22Rv1 (cell line): ENCODE results near the gene MRPS31.

Source experiments
- H3K27ac ChIP-seq: fragments of 450-650 bp; 2 replicates; pipeline ENCODE4 v1.5.1; 2017
- ZFX ChIP-seq: fragments of 450-650 bp; IDR thresholded peaks from 2 replicates; pipeline ENCODE4 v1.6.1; 2017; ENCODE audit warnings: antibody characterized with exemption, borderline replicate concordance
- TF ChIP-seq, protein P1 (sequence below): fragments of 450-650 bp; IDR thresholded peaks from 2 replicates; pipeline ENCODE4 v1.5.1; 2017; ENCODE audit warnings: mild to moderate bottlenecking

Gene MRPS31

DNA sequence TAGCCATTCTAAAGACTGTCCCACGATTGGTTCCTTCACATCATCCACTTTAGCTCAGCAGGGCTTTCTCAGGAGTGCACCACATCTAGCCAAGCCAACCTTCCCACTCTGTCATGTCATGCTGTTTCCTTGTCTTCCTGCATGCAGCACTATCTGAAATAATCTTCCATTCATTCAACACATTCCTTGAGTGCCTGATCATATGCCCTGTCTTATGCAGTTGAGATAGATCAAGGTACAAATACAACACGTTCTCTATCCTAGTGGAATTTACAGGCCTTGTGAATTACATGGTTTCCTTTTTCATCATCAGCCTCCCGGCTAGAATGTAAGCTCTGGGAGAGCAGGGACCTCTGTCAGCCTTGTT lies 6.8 kb upstream of the MRPS31 start:
- no peak overlapping the region for H3K27ac ChIP-seq
- TF ChIP-seq, protein P1, sequence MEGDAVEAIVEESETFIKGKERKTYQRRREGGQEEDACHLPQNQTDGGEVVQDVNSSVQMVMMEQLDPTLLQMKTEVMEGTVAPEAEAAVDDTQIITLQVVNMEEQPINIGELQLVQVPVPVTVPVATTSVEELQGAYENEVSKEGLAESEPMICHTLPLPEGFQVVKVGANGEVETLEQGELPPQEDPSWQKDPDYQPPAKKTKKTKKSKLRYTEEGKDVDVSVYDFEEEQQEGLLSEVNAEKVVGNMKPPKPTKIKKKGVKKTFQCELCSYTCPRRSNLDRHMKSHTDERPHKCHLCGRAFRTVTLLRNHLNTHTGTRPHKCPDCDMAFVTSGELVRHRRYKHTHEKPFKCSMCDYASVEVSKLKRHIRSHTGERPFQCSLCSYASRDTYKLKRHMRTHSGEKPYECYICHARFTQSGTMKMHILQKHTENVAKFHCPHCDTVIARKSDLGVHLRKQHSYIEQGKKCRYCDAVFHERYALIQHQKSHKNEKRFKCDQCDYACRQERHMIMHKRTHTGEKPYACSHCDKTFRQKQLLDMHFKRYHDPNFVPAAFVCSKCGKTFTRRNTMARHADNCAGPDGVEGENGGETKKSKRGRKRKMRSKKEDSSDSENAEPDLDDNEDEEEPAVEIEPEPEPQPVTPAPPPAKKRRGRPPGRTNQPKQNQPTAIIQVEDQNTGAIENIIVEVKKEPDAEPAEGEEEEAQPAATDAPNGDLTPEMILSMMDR, result no peak
- no peak for TF ChIP-seq ZFX

- TF ChIP-seq ZFX, result no peak
- TF ChIP-seq, protein P1, result peak; percentile 79
Measured at GRCh38 chr13:40777166-40777808, 6.3 kb upstream of the MRPS31 start.

DNA sequence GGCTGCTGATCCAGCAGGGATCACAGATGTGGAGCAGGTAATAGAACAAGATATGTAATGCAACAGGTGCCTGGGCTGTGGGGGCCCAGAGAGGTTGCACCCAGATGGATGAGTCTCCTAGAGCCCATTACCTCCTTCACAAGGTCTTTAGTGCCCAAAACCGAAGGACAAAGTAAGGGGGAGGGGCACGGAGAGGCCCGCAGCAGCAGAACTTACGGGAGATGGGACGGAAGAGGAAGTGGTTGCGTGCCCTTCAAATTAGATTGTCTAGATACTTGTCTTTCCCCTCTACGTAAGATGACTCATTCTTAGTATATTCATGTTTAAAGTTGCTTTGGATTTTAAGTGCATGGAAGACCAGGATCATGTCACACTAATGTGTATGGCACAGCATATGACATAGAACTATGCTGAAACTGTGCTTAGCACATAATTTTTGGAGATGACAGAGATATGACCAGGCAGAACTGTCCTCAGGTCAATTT lies 5.7 kb upstream of the MRPS31 start:
- no peak overlapping the region for H3K27ac ChIP-seq
- TF ChIP-seq ZFX, result no peak
- TF ChIP-seq, protein P1, result no peak

More at GRCh38 chr13:40777166-40777808, 6.3 kb upstream of the MRPS31 start:
- H3K27ac ChIP-seq, result no peak overlapping the region

DNA sequence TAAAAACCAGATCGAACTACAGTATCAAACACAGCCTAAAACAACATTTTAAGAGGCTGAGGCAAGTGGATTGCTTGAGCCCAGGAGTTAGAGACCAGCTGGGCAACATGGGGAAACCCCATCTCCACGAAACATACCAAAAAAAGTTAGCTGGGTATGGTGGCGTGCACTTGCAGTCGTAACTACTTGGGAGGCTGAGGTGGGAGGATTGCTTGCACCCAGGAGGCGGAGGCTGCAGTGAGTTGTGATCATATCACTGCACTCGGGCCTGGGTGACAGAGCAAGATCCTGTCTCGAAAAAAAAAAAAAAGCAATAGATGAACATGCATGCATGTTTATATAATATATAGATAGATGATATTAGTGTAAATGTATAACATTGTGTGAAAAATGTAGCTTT lies 5.2 kb upstream of the MRPS31 start:
- H3K27ac ChIP-seq, result no peak overlapping the region
- no peak for TF ChIP-seq ZFX
- TF ChIP-seq, protein P1, result no peak

DNA sequence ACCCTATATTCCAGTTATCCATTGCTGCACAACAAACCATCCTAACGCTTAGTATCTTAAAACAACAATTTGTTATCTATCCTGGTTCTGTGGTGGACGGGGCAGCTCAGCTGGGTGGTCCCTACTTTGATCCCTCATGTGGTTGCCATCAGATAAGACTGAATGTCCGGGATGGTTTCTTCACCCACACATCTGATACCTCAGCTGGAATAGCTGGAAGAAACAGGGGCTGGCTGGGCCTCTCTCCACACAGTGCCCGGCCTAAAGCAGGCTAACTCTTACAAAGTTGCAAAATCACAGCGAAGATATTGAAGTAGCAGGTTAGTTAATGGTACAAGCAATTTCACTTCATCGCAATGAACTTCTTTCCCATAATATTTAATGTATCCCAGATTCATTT lies 3.7 kb upstream of the MRPS31 start:
- no peak overlapping the region for H3K27ac ChIP-seq
- TF ChIP-seq, protein P1, result no peak
- TF ChIP-seq ZFX, result no peak

DNA sequence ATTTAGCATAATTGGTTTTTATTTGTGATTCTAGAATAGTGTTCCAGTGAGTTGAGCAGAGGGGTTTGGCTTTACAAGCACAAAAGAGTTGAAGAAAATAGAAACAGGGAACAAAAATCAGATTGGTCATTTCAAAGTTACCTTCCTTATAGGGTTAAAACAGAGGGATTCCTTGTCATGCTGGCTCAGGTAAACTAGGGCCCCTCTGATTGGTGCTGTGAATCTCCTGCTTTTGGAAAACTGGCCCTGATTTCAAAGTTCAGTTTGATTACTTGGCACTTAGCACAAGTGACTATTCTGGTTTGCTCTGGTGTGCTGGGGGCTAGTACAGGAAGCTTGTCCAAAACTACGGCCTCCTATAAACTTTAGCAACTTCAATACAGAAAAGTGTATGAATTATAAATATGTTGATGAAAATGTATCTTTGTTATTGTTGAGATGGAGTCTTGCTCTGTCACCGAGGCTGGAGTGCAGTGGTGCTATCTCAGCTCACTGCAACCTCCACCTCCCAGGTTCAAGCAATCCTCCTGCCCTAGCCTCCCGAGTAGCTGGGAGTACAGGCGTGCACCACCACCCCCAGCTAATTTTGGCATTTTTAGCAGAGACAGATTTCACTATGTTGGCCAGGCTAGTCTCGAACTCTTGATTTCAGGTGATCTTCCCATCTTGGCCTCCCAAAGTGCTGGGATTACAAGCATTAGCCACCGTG lies 1.9 kb upstream of the MRPS31 start:
- H3K27ac ChIP-seq, result no peak overlapping the region
- TF ChIP-seq, protein P1, result no peak
- TF ChIP-seq ZFX, result no peak

DNA sequence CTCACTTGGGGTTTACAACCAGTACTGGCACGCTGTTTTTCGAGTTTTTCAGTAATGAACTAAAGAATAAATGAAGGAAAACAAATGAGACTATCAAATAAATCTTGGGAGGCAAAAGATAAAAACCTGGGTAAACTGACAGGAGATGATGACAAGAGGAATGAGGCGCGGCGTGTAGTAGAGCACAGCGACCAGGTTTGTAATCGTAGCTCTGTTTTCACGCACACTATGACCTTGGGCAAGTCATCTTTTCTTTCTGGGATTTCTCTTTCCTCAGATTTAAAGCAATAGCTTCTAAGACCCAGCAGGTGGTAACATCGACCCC lies 419 bp downstream of the MRPS31 start:
- H3K27ac ChIP-seq, result peak overlapping the region; percentile 76
- TF ChIP-seq, protein P1, result no peak
- TF ChIP-seq ZFX, result no peak
